Hematopoietic multipotent progenitor cell treated with erythropoietin and hydrocortisone succinate and interleukin-3 and kit ligand, for 4 days (in vitro differentiated cells): Measurements from ENCODE around the gene SERTAD1.
A peak's percentile ranks its signal among the peaks of the same experiment; 100 is the strongest.
"Not testable (repeated sequence)": the region's sequence is repeated elsewhere in the genome, so short reads cannot be mapped to it uniquely, and the experiment has no call there.

Source experiments
- DNase-seq: peaks from one replicate; pipeline ENCODE4 v3.0.0-alpha.2; 2015

SERTAD1 gene

DNA sequence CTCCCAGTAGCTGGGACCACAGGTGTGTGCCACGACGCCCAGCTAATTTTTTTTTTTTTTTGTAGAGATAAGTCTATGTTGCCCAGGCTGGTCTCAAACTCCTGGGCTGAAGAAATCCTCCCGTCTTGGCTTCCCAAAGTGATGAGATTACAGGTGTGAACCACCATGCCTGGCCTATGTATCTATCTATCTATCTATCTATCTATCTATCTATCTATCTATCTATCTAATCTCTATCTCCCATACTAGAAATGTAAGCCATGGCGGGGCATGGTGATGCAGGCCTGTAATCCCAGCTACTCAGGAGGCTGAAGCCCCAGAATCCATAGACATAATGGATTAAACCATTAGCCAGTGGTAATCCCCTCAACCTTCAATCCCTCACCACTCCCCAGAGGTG lies 24.9 kb upstream of the SERTAD1 start:
- no peak for DNase-seq

DNA sequence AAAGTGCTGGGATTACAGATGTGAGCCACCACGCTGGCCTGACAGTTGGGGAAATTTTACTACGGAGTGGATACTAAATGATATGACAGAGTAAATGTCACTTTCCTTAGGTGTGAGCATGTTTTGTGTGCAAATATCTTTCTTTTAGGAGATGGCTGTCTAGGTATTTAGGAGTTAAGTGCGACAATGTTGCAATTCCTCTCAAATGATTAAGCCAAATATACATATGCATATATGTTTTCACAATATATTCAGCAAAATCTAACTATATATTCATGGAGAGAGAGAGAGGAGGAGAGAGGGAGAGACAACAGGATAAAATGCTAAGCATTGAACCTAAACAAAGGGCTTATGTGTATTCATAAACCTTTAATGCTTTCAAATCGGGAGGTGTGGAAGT lies 23.7 kb upstream of the SERTAD1 start:
- DNase-seq: no peak

DNA sequence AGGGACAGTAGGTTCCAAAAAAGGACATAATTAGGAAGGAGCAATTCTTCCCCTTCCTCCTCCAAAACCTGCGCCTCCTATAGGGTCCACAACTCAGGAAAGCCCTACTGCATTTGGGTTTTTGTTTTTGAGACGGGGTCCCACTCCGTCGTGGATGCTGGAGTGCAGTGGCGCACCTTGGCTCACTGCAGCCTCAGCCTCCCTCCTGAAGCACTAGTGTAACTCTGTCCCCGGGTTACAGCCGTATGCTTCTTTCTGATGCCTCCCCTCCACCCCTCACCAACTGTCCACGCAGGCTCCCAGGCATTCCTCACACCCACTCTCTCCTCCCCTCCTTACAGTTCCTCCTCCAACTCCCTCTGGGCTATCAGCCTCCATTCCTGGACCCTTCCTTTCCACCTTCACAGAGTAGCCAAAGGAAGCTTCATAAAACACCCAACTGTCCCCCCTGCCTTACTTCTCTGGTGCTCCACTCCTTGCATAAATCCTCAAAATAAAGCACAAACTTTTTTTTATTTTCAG lies 20.5 kb upstream of the SERTAD1 start:
- no peak for DNase-seq

DNA sequence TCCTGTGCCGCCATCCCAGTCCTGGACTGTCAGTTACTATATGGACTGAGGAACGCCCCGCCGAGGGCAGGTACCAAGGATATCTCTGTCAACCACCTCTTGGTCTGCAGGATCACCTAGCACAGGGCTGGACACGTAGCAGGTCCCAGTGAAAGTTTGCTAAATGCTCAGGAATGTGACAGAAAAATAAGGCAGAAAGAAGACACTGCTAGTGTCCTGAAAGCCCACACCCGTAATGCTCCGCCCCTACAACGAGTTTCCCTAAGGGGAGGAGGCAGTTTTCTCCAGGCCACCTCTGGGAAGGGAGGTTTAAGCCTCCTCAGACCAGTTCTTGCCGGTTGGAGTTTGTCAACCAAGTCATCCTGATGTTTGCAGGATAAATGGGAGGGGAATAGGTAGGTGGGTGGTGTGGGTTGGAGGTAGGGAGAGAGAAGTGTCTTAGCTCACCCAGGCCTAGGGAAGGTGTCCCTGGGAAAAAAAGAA lies 20.0 kb upstream of the SERTAD1 start:
- DNase-seq: peak; percentile 38

DNA sequence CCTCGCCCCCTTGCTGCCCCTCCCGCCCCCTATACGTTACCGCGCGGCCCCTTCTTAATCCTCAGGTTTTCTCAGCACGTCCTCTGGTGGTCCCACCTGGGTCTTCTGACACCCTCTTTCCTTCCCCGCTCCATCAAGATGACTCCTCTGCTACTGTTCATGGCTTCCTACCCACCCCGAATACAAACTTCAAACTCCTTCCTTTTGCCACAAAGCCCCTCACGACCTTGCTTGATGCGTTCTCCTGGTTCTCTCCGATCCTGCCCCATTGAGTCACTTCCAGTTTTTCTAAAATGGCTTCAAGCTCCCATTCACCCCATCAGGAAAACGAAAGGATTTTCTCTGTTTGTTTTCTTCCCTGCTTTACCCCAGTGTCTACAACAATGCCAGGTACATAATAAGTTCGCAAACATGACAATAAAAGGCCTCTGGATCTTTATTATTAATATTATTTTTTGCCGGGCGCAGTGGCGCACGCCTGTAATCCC lies 19.1 kb upstream of the SERTAD1 start:
- DNase-seq: no peak

DNA sequence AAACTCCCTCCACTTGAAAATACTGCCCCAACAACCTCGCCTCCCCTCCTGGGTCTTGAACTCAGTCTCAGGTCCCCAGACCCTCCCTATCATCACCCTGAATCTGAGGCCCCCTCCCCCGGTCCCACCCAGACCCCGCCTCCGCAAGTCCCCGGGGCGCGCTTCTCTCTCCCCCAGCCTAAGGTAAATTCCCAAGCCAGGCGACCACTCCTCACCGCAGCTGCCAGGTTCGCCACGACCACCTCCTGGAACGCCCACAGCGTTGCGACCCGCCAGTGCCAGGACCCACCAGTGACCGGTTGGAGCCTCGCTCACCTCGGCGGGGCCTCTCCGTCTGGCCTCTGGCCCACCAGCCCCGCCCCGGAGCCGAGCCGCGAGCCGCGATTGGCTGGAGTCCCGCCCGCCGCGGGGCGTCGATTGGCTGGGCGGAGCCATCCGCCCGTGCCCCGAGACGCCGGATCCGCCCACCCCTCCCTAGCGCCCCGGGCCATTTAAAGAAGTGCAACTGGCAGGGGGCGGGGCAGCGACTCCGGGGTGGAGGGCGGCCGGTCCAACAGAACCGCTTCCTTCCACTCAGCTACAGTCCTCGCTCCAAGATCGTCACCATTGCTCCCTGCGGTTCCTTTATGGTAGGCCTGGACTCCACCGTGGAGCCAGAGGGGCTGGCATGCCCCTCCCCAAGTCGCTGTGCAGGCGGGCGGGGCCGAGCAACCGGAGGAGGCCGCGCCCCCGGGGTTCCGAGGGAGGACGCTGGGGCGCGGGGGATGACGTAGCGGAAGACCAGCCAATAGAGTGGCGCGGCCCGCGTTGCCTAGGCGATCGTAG lies 18.4 kb upstream of the SERTAD1 start, which contains the start of gene SERTAD3:
Gene SERTAD3 (minus strand): TSS at position 336 of the 825 bp plus-strand sequence. CDS start 2,255 bp downstream, outside the sequence.
- DNase-seq: peak; percentile 98

DNA sequence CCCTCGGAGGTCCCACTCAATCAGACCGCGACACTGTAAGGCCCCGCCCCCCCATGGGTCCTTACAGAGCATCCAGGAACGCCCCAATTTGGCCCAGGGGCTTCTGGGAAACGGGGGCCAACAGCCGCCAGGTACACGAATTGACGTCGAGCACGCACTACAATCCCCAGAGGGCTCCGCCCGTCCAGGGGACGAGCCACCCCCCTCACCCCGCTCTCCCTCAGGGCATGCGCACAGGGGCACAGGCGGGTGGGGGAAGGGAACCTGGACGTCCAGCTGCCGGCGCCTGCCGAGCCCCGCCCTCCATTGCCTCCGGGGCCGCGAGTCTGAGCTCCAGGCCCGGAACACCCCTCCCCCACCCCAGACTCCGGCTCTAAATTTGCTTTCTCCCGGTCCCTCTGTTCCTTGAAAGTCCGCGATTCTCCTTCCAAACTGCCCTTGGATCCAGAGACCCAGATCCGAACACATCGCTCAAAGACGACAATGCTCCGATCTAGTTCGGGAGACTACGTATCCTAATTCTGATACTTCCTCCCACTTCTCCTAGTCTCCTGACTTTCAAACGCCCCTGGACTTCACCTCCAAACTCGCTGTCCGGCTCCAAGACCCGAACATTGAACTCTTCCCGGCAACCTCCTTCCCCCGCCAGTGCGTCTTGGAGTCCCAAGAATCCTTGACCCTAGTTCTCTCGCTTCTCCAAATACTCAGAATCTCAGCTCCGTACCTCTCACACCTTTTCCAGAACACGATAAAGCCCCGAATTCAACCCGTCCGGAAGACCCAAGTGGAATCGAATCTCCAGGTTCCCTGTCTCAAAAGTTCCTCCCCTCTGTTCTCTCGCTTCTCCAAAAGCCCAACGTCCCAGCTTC lies 17.6 kb upstream of the SERTAD1 start:
- DNase-seq: peak; percentile 100

DNA sequence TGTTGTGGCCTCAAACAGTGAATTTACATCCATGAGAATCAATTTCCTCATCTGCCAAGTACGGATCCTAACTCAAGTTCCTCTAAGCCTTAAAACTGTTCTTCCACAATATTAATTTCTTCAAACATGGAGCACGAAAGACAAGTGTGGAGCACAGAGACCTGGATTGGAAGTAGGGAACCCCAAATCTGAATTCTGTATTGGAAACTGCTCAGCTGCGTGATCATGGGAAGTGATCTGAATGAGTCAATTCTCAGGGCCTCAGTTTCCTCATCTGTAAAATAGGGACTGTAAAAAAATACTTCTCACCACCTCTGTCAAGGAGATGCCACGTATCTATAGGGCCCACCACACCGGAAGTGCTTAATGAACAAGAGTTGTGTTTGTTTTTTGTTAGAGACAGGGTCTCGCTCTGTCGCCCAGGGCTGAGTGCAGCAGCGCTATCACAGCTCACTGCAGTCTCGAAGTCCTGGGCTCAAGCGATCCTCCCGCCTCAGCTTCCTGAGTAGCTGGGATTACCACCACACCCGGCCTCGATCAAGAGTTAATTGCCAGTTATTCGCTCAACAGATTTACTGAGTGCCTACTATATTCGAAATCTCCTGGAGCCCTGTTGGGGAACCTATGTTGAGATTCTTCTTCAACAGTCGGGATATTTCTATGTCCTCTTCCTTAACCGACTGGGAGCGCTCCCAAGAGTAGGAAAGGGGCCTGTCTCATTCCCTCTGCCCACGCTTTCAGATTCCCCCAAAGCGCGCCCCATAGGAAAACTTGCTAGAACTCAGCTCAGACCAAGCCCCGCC lies 16.7 kb upstream of the SERTAD1 start:
- DNase-seq: no peak

DNA sequence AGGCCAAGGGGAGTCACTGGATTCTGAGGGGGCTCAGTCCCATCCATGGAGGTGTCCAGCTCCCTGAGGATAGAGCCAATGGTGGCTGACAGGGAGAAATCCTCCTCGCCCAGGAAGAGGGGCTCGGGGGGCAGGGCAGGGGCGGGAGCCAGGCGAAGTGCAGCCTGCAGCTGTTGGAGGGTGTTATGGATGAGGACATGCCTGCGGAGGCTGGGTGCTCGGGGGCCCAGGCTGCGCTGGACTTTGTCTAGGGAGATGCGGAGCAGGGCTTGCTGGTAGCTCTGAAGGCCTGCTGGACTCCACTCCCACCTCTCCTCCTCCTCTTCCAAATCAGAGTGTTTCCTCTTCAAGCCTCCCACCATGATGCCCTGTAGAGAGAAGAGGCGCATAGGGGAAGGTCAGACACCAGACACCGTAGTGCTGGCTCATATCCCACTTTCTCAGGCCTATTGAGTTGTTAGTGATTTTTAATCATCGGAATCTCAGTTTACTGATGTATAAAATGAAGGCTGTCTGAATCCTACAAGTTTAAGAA lies 16.0 kb upstream of the SERTAD1 start:
- DNase-seq: no peak

DNA sequence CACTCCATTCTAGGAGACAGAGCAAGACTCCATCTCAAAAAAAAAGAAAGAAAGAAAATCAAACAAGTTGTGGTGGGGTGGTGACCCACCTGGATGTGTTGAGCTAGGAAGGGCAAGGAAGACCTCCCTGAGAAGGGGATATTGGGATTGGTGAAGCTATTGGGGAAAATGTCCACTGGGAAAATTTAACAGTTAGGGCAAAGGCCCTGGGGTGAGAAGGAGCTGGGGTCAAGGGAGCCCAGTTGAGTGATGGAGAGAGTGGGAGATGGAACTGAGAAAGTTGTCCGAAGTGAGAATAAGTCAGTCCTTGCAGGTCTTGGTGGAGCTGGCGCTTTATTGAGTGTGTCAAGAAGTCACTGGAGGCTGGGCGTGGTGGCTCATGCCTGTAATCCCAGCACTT lies 12.5 kb upstream of the SERTAD1 start:
- no peak for DNase-seq

DNA sequence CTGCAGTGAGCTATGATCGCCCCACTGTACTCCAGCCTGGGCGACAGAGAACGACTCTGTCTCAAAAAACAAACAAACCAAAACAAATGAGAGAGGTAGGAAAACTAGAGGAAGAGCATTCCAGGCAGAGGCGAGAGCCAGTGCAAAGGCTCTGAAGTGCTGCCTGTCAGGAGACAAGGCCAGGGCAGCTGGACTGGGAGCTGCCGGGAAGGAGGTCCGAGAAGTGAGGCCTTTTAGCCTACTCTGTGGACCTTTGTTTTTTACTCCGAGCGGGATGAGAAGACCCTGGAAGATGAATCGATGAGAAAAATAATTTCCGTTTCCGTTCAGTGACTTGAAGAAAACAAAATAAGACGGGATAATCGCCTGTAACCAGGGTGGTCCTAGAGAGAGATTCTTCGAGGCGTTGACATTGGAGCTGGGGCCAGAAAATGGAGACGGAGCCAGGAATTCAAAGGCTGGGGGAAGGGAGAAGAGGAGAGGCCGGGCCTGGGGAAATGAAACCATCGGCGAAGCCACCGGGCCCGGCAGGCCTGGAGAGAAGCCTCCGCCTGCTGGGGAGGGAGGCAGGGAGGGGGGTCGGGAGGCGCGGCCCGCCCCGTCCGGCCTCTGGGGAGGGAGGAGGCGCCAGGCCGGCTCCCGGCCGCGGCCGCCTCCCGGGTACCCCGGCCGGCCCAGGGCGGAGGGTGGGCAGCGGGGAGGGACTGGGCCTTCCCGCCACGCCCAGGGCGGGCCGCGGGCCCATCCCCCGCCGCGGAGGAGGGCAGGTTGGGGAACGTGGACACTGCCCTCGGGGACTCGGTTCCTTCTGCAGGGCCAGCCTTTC lies 7.8 kb upstream of the SERTAD1 start:
- DNase-seq: peak; percentile 92

DNA sequence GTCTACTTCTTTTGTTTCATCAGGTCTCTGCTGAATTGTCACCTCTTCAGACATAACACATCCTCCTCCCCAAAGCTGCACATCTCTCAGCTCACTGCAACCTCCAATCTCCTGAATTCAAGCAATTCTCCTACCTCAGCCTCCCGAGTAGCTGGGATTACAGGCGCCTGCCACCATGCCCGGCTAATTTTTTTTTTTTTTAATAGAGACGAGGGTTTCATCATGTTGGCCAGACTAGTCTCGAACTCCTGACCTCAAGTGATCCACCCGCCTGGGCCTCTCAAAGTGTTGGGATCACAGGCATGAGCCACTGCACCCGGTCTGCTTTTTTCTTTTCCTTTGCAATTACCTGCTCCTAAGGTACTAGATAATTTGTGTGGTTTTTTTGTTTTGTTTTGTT lies 7.0 kb upstream of the SERTAD1 start:
- DNase-seq: not testable (repeated sequence)

DNA sequence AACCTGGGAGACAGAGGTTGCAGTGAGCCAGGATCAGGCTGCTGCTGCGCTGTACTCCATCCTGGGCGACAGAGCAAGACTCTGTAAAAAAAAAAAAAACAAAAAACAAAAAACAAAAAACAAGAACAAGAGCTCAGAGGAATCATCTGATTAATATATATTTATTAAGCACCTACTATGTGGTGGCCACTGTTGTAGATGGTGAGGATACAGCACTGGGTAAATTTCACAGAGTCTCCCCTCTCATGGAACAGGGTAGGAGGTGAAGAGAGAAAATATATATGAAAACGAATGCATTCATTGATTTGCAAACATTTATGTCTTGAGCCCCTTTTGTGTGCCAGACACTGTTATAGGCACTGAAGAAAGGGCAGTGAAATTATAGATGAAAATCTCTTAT lies 5.9 kb upstream of the SERTAD1 start:
- DNase-seq: no peak

DNA sequence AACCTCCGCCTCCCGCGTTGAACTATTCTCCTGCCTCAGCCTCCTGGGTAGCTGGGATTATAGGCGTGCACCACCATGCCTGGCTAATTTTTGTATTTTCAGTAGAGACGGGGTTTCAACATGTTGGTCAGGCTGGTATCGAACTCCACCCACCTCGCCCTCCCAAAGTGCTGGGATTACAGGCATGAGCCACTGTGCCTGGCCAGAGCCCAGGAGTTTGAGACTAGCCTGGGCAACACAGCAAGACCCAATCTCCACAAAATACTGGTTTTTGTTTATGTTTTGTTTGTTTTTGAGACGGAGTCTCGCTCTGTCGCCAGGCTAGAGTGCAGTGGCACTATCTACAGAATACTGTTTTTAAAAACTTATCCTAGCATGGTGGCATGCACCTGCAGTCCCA lies 4.5 kb upstream of the SERTAD1 start:
- DNase-seq: not testable (repeated sequence)

DNA sequence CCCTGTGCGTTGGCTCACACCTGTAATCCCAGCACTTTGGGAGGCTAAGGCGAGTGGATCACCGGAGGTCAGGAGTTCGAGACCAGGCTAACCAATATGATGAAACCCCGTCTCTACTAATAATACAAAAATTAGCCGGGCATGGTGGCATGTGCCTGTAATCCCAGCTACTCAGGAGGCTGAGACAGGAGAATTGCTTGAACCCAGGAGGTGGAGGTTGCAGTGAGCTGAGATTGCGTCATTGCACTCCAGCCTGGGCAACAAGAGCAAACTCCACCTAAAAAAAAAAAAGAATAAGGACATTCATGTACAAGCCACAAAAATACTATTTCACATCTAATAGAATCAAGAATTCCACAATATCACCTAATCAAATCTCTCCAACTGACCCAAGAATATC lies 2.4 kb upstream of the SERTAD1 start:
- not testable (repeated sequence) for DNase-seq

DNA sequence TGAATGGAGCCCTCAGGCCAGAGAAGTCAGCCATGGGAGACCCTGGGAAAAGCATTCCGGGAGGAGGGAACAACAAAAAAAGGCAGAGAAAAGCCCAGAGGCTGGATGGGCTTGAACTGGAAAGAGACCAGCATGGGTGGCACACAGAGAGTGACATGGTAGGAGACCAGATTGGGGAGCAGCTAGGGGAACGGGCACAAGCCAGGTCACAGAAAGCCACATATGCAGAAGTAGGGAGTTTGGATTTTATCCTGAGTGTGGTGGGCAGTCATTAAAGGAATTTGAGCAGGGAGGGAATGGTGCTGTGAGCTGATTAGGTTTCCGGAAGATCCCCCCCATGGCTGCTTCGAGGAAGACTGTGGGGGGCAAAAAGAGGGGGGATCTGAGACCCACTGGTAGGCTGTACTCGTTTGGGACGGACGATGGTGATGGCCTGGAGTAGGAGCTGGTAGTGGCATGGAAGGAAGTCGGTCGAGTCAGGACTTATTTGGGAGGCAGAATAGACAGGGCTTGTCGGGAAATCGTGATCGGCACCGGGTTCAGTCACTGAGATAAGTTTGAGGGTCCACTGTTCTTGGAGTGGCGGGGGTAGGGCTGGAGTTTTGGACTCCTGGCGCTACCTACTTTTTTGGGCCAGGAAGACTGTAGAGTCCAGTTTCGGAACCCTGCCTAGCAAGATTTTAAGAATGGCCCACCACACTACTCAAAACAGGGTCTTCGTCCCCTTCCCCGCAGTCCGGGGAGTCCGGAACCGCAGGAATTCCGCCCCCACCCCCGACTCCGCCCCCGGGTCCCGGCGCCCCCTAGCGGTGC lies 949 bp downstream of the SERTAD1 start:
- peak; percentile 36 for DNase-seq

DNA sequence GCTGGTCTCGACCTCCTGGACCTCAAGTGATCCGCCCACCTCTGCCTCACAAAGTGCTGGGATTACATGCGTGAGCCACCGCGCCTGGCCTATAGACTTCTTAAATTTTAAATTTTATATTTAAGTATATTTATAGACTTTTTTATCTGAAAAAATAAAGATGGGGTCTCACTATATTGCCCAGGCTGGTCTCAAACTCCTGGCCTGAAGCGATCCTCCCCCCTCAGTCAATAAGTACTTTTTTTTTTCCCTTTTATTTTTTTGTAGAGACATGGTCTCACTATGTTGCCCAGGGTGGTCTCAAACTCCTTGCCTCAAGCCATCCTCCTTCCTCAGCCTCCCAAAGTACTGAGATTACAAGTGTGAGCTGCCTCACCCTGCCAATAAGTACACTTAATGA lies 1.9 kb downstream of the SERTAD1 start:
- no peak for DNase-seq

DNA sequence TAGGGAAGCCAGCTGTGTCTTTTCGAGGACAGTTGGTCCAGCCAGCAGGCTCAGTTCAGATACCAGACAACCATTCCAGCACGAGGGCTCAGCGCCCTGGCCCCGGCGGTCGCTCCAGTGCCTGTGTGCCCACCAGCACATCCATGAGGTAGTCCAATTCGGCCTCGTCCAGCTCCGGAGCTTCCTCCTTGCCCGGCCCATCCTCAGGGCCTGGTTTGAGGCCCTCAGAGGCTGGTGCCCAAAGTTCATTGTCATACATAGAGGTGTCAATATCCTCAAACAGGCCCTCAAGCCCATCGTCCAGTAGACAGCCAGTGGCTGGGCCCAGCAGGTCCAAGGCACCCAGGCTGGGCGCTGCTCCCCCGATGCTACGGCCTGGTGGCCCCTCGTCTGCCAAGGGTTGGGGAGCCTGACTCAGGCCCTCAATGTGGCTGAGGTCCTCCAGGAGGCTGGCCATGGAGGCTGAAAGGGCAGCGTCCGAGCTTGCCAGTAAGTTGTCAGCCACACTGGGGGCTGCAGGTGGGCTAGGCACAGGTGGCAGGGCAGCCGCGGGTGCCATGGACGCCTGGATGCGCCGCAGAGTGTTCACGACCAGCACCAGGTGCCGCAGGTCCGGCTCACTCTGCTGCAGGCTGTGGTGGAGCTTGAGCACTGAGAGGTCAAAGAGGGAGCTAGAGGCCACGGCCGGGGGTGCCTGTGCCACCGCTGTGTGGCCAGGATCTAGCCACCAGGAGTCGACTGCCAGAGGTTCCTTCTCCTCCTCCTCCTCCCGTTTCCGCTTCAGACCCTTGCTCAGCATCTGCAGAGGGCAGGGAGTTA lies 2.8 kb downstream of the SERTAD1 start:
- DNase-seq: no peak

DNA sequence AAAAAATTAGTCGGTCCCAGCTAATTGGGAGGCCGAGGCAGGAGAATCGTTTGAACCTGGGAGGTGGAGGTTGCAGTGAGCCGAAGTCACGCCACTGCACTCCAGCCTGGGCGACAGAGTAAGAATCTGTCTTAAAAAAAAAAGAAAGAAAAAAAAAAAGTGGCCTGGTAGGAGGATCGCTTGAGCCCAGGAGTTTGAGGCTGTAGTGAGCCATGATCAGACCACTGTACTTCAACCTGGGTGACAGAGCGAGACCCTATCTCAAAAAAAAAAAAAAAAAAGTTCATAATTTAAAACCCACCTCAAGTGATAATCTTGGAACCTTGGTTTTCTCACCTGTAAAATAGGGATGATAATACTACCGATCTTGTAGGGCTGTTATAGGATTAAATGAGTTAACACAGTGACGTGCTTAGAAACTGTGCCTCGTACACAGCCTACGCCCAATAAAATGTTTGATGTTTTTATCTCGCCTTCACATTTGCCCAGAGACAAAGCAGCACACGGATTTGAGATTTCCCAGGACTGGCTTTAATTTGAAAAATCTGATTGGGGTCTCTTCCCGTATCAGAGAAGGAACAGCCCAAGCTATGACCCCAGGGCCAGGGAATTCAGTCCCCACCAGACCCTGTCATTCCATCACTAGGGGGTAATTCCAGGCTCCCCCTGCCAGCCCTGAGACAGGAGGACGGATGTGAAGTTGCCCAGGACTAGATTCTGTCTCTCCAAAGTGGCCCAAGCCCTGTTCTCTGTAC lies 3.6 kb downstream of the SERTAD1 start:
- no peak for DNase-seq
